ENCODE measurements around the gene MANEA.
A peak's percentile ranks its signal among the peaks of the same experiment; 100 is the strongest.

MANEA gene

DNA sequence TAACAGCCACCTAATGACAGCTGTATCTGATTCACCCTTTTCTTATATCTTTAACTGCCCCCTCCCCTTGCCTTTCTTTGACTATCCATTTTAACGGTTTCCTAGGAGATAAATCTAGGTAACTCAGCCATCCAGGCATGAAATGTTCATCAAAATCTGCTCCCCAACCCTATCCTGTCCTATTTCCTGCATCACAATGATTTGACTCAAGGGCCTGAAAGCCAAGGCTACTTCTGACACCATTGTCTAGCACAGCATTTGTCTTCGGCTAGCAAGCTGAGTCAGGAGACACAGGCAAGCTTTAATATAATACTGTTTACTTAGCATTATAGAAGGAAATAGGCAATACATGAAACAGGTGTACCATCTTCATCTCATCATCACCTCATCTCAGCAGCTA lies 31.6 kb upstream of the MANEA start:
- peak; percentile 28 for DNase-seq
- H3F3A ChIP-seq (ENCODE audit: insufficient read depth, low read length): no peaks in the 10 kb centered on the region
- no peaks in the 10 kb centered on the region for H3K36me3 ChIP-seq (replicated peaks; ENCODE audit: insufficient read depth, low read length)
- H3K79me2 ChIP-seq (ENCODE audit: low read length): no peaks in the 10 kb centered on the region
- H3K4me1 ChIP-seq (ENCODE audit: low read length): no peaks in the 10 kb centered on the region
- no peaks in the 10 kb centered on the region for H3K27me3 ChIP-seq (replicated peaks; ENCODE audit: insufficient read depth, low read length)
- H4K20me1 ChIP-seq (ENCODE audit: insufficient read depth, low read length): no peaks in the 10 kb centered on the region
- no peak overlapping the region for H2AFZ ChIP-seq (ENCODE audit: low read length)
- TF ChIP-seq EZH2phosphoT487 (IDR thresholded peaks at IDR 0.05; ENCODE audit: low read length): no peak
- no peak for TF ChIP-seq CTCF (IDR thresholded peaks at IDR 0.05; ENCODE audit: low read length)
- no peak for TF ChIP-seq EZH2 (optimal IDR thresholded peaks at IDR 0.05; ENCODE audit: low read depth, low read length)
- H3K4me2 ChIP-seq (ENCODE audit: low read depth, low read length): no peak overlapping the region
- no peak overlapping the region for H3K4me3 ChIP-seq (ENCODE audit: low read length)
- H3K9me2 ChIP-seq (replicated peaks; ENCODE audit: insufficient read depth, low read length): no peaks in the 10 kb centered on the region
- H3K9me3 ChIP-seq (replicated peaks; ENCODE audit: insufficient read depth, low read length): no peaks in the 10 kb centered on the region
- no peak overlapping the region for H3K9ac ChIP-seq (ENCODE audit: low read length)
- no peak overlapping the region for H3K27ac ChIP-seq (ENCODE audit: low read length)

DNA sequence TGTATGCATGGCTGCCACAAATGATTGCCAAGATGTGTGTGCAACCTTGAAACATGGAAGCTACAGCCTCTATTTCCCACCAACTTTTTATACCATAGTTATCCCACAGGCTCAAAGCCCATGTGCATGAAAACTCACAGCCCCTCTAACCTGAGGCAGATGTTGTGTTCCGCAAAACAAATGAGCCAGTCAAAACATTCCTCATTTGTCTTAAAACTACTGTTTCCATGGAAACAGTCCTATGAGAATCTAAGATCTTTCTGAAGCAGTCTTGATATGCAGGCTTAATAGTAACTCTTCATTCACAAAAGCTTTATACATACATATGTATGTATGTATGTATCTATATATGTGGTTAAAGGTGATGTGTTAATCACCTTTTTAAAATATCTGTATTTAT lies 31.2 kb upstream of the MANEA start:
- Histone ChIP-seq H3K27me3 (replicated peaks; ENCODE audit: insufficient read depth, low read length) (no peaks in the 10 kb centered on the region), H3F3A (ENCODE audit: insufficient read depth, low read length) (no peaks in the 10 kb centered on the region), H3K4me3 (ENCODE audit: low read length) (no peak overlapping the region), H3K27ac (ENCODE audit: low read length) (no peak overlapping the region), H3K9me2 (replicated peaks; ENCODE audit: insufficient read depth, low read length) (no peaks in the 10 kb centered on the region), H3K4me2 (ENCODE audit: low read depth, low read length) (no peak overlapping the region), H4K20me1 (ENCODE audit: insufficient read depth, low read length) (no peaks in the 10 kb centered on the region), H3K79me2 (ENCODE audit: low read length) (no peaks in the 10 kb centered on the region), H3K9ac (ENCODE audit: low read length) (no peak overlapping the region), H3K4me1 (ENCODE audit: low read length) (no peaks in the 10 kb centered on the region), H3K36me3 (replicated peaks; ENCODE audit: insufficient read depth, low read length) (no peaks in the 10 kb centered on the region), H2AFZ (ENCODE audit: low read length) (no peak overlapping the region), H3K9me3 (replicated peaks; ENCODE audit: insufficient read depth, low read length) (no peaks in the 10 kb centered on the region)
- no peak for DNase-seq
- TF ChIP-seq CTCF (IDR thresholded peaks at IDR 0.05; ENCODE audit: low read length) (no peak), EZH2phosphoT487 (IDR thresholded peaks at IDR 0.05; ENCODE audit: low read length) (no peak), EZH2 (optimal IDR thresholded peaks at IDR 0.05; ENCODE audit: low read depth, low read length) (no peak)

DNA sequence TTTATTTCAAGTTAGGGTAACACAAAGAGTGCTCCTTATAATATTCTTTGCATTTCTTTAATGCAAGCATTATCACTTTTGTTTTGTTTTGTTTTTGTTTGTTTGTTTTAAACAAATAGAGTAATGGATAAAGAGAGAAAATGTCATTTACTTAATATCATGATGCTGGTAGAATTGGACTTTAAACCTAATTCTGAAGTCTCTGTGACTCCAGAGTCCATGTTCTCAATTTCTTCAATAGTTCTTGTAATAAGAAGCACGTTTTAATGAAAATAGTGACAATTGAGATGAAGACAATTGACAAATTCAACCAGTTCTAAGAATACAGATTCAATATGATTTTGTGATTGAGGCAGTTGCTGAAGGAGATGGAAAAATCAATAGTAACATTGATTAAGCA lies 30.3 kb upstream of the MANEA start:
- Histone ChIP-seq H3K79me2 (ENCODE audit: low read length) (no peaks in the 10 kb centered on the region), H3K4me1 (ENCODE audit: low read length) (no peaks in the 10 kb centered on the region), H2AFZ (ENCODE audit: low read length) (no peak overlapping the region), H3K9me2 (replicated peaks; ENCODE audit: insufficient read depth, low read length) (no peaks in the 10 kb centered on the region), H4K20me1 (ENCODE audit: insufficient read depth, low read length) (no peaks in the 10 kb centered on the region), H3K9me3 (replicated peaks; ENCODE audit: insufficient read depth, low read length) (no peaks in the 10 kb centered on the region), H3F3A (ENCODE audit: insufficient read depth, low read length) (no peaks in the 10 kb centered on the region), H3K27ac (ENCODE audit: low read length) (no peak overlapping the region), H3K4me3 (ENCODE audit: low read length) (no peak overlapping the region), H3K9ac (ENCODE audit: low read length) (no peak overlapping the region), H3K4me2 (ENCODE audit: low read depth, low read length) (no peak overlapping the region), H3K27me3 (replicated peaks; ENCODE audit: insufficient read depth, low read length) (no peaks in the 10 kb centered on the region), H3K36me3 (replicated peaks; ENCODE audit: insufficient read depth, low read length) (no peaks in the 10 kb centered on the region)
- TF ChIP-seq EZH2 (optimal IDR thresholded peaks at IDR 0.05; ENCODE audit: low read depth, low read length): no peak
- no peak for TF ChIP-seq EZH2phosphoT487 (IDR thresholded peaks at IDR 0.05; ENCODE audit: low read length)
- TF ChIP-seq CTCF (IDR thresholded peaks at IDR 0.05; ENCODE audit: low read length): no peak
- no peak for DNase-seq
